Loucy (cell line): ENCODE data around the gene FDPS.

Experiments
- CTCF ChIP-seq: fragments of 200-600 bp; sonication (generic); conservative IDR thresholded peaks from 2 replicates; pipeline ENCODE4 v1.5.1; 2014; ENCODE audit warnings: mild to moderate bottlenecking, antibody characterized with exemption, low read length
- EZH2phosphoT487 ChIP-seq: fragments of 200-600 bp; IDR thresholded peaks from 2 replicates; pipeline ENCODE4 v1.6.1; 2018; ENCODE audit warnings: antibody characterized with exemption, mild to moderate bottlenecking, moderate library complexity, borderline replicate concordance

DNA sequence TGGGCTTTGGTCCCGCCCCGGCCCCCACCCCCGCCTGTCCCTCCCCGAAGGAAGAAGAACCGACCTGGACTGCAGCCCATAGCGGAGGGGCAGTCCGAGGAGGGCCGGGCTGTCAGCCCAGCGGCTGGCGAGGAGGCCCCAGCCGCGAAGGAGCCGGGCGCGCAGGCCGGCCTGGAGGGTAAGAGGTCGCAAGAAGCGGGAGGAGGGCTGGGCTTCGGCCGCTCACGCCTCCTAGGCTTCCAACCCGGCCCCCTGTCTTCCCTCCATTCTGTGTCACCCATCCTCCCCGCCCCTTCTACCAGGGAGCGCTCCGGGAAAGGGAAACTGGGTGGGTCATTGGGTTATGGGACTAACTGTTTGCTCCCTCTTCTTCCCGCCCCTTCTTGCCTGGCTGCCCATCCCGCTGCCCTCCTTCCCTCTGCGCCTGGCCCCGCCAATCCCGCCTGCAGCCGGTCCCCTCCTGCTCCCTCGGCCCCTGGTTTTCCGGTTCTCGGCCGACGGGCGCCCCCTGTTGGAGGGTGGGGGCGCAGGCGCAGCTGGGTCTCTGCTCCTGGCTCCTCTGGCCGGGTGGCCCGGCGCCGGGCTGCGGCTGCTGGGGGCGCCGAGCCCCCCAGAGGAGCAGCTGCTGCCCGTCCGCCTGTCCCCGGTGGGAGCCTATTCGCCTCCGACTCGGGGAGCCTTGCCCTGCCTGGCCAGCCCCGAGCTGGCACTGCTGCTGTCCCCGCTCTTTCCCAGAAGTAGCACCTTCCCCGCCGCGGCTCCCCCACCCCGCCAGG is 14.5 kb downstream of the FDPS start:
- TF ChIP-seq CTCF (peak; percentile 73), EZH2phosphoT487 (no peak)
